Measurements from ENCODE around the gene IL36G. TPM values are rescaled to one million over a fixed set of nuclear protein-coding genes. Genes with fewer than 3 reads are reported as not detected.

The IL36G gene
- total and polyA plus RNA-seq, 7 experiments from 2014 or later = not detected

GRCh38 chr2:113010088-113010487, 32.3 kb downstream of the IL36G start:
- peaks cover 0 to 9% (median 0%) of the 10 kb centered on the region in 5 donors for H3K36me3 Mint-ChIP-seq
- CTCF ChIA-PET = no interaction called here

GRCh38 chr2:113011108-113011507, 33.3 kb downstream of the IL36G start:
- H3K4me3 Mint-ChIP-seq = no peak overlapping the region
- CTCF ChIA-PET = no interaction called here
- intact Hi-C loops (cut with micrococcal nuclease) = no loop called here
- peaks cover 0 to 27% (median 3%) of the 10 kb centered on the region in 5 donors for H3K27me3 Mint-ChIP-seq
- H3K9me3 Mint-ChIP-seq = peaks cover 0 to 7% (median 0%) of the 10 kb centered on the region in 11 donors
- H3K36me3 Mint-ChIP-seq = peaks cover 0 to 9% (median 0%) of the 10 kb centered on the region in 5 donors
- DNase-seq (no peak), ATAC-seq (no peak)
- H3K36me3 ChIP-seq (ENCODE audit: control insufficient read depth in 2 of 3, insufficient read depth in 3 of 3, low read length in 3 of 3) = no peaks in the 10 kb centered on the region
- no peaks in the 10 kb centered on the region for H3K9me3 ChIP-seq (ENCODE audit: control insufficient read depth in 2 of 3, low read length in 3 of 3)
- POLR2A ChIA-PET = no interaction called here
- H3K27me3 ChIP-seq (ENCODE audit: control insufficient read depth in 2 of 2, insufficient read depth in 2 of 2, low read length in 2 of 2) = no peaks in the 10 kb centered on the region
- no peak overlapping the region for H3K27ac ChIP-seq (ENCODE audit: low read depth, low read length)
- H3K4me1 ChIP-seq (ENCODE audit: control insufficient read depth in 2 of 2, insufficient read depth in 2 of 2, low read length in 2 of 2) = peaks cover 0 to 13% of the 10 kb centered on the region in 2 donors
- no peak overlapping the region for H3K4me3 ChIP-seq (ENCODE audit: low read length)
- peaks cover 0 to 35% (median 25%) of the 10 kb centered on the region in 7 donors for H3K4me1 Mint-ChIP-seq
- no peak overlapping the region for H3K27ac Mint-ChIP-seq

More at GRCh38 chr2:113010088-113010487, 32.3 kb downstream of the IL36G start:
- ATAC-seq (no peak), DNase-seq (no peak)
- Mint-ChIP-seq H3K27ac (peak overlapping the region in 3 of 9 donors; percentile 11 to 71 (median 33)), H3K4me3 (peak overlapping the region in 1 of 10 donors; percentile 45), H3K4me1 (peaks cover 0 to 25% (median 17%) of the 10 kb centered on the region in 7 donors), H3K27me3 (peaks cover 0 to 27% (median 3%) of the 10 kb centered on the region in 5 donors), H3K9me3 (peaks cover 0 to 7% (median 0%) of the 10 kb centered on the region in 11 donors)
- Histone ChIP-seq H3K27ac (ENCODE audit: low read depth, low read length) (no peak overlapping the region), H3K4me1 (ENCODE audit: control insufficient read depth in 2 of 2, insufficient read depth in 2 of 2, low read length in 2 of 2) (peaks cover 0 to 5% of the 10 kb centered on the region in 2 donors), H3K36me3 (ENCODE audit: control insufficient read depth in 2 of 3, insufficient read depth in 3 of 3, low read length in 3 of 3) (no peaks in the 10 kb centered on the region), H3K27me3 (ENCODE audit: control insufficient read depth in 2 of 2, insufficient read depth in 2 of 2, low read length in 2 of 2) (no peaks in the 10 kb centered on the region), H3K9me3 (ENCODE audit: control insufficient read depth in 2 of 3, low read length in 3 of 3) (no peaks in the 10 kb centered on the region), H3K4me3 (ENCODE audit: low read length) (no peak overlapping the region)
- POLR2A ChIA-PET = interaction anchor here (1.0 kb wide), 1 partner anchor 18 kb away, joined by 5 read pairs; no protein-coding TSS in a partner anchor
- intact Hi-C loops (cut with micrococcal nuclease) = no loop called here

GRCh38 chr2:113012436-113013335, 34.9 kb downstream of the IL36G start:
- H3K4me3 Mint-ChIP-seq = no peak overlapping the region

GRCh38 chr2:113013336-113013661, 35.5 kb downstream of the IL36G start:
- H3K36me3 Mint-ChIP-seq = peaks cover under 1 to 7% (median under 1%) of the 10 kb centered on the region in 5 donors
- intact Hi-C loops (cut with micrococcal nuclease) = no loop called here
- Histone ChIP-seq H3K36me3 (ENCODE audit: control insufficient read depth in 2 of 3, insufficient read depth in 3 of 3, low read length in 3 of 3) (no peaks in the 10 kb centered on the region), H3K4me1 (ENCODE audit: control insufficient read depth in 2 of 2, insufficient read depth in 2 of 2, low read length in 2 of 2) (peaks cover 0 to 8% of the 10 kb centered on the region in 2 donors), H3K27ac (ENCODE audit: low read depth, low read length) (no peak overlapping the region), H3K9me3 (ENCODE audit: control insufficient read depth in 2 of 3, low read length in 3 of 3) (no peaks in the 10 kb centered on the region), H3K27me3 (ENCODE audit: control insufficient read depth in 2 of 2, insufficient read depth in 2 of 2, low read length in 2 of 2) (peaks cover 0 to 3% of the 10 kb centered on the region in 2 donors), H3K4me3 (ENCODE audit: low read length) (no peak overlapping the region)
- POLR2A ChIA-PET = interaction anchor here (0.6 to 0.7 kb wide), 2 partner anchors 17 to 481 kb away, joined by 3 to 4 read pairs; no protein-coding TSS in a partner anchor
- H3K27me3 Mint-ChIP-seq = peaks cover 0 to 45% (median 6%) of the 10 kb centered on the region in 5 donors
- DNase-seq = no peak
- H3K4me1 Mint-ChIP-seq = peaks cover 3 to 45% (median 28%) of the 10 kb centered on the region in 7 donors
- CTCF ChIA-PET = interaction anchor here (0.7 kb wide), 1 partner anchor 46 kb away, joined by 5 read pairs; no protein-coding TSS in a partner anchor
- peaks cover 0 to 12% (median 1%) of the 10 kb centered on the region in 11 donors for H3K9me3 Mint-ChIP-seq
- no peak overlapping the region for H3K4me3 Mint-ChIP-seq
- no peak for ATAC-seq
- no peak overlapping the region for H3K27ac Mint-ChIP-seq

More at GRCh38 chr2:113012436-113013335, 34.9 kb downstream of the IL36G start:
- H3K27ac Mint-ChIP-seq = no peak overlapping the region
- ChIA-PET POLR2A (interaction anchor here (0.7 kb wide), 1 partner anchor 481 kb away, joined by 3 read pairs; no protein-coding TSS in a partner anchor), CTCF (interaction anchor here (0.7 kb wide), 1 partner anchor 45 kb away, joined by 5 read pairs; no protein-coding TSS in a partner anchor)
- H3K27ac ChIP-seq (ENCODE audit: low read depth, low read length) = no peak overlapping the region
- H3K27me3 ChIP-seq (ENCODE audit: control insufficient read depth in 2 of 2, insufficient read depth in 2 of 2, low read length in 2 of 2) = peaks cover 0 to 3% of the 10 kb centered on the region in 2 donors
- no peak overlapping the region for H3K4me3 ChIP-seq (ENCODE audit: low read length)
- peaks cover 0 to 11% of the 10 kb centered on the region in 2 donors for H3K4me1 ChIP-seq (ENCODE audit: control insufficient read depth in 2 of 2, insufficient read depth in 2 of 2, low read length in 2 of 2)
- peaks cover 0 to 7% (median 0%) of the 10 kb centered on the region in 5 donors for H3K36me3 Mint-ChIP-seq
- no peaks in the 10 kb centered on the region for H3K9me3 ChIP-seq (ENCODE audit: control insufficient read depth in 2 of 3, low read length in 3 of 3)
- H3K4me1 Mint-ChIP-seq = peaks cover 3 to 45% (median 31%) of the 10 kb centered on the region in 7 donors
- H3K36me3 ChIP-seq (ENCODE audit: control insufficient read depth in 2 of 3, insufficient read depth in 3 of 3, low read length in 3 of 3) = no peaks in the 10 kb centered on the region
- no peak for DNase-seq
- peaks cover 0 to 41% (median 5%) of the 10 kb centered on the region in 5 donors for H3K27me3 Mint-ChIP-seq
- intact Hi-C loops (cut with micrococcal nuclease) = no loop called here
- peaks cover 0 to 7% (median 0%) of the 10 kb centered on the region in 11 donors for H3K9me3 Mint-ChIP-seq
- no peak for ATAC-seq

- Histone ChIP-seq H3K4me1 (ENCODE audit: control insufficient read depth in 2 of 2, insufficient read depth in 2 of 2, low read length in 2 of 2) (peaks cover 0 to 8% of the 10 kb centered on the region in 2 donors), H3K4me3 (ENCODE audit: low read length) (no peak overlapping the region), H3K36me3 (ENCODE audit: control insufficient read depth in 2 of 3, insufficient read depth in 3 of 3, low read length in 3 of 3) (no peaks in the 10 kb centered on the region), H3K9me3 (ENCODE audit: control insufficient read depth in 2 of 3, low read length in 3 of 3) (no peaks in the 10 kb centered on the region), H3K27me3 (ENCODE audit: control insufficient read depth in 2 of 2, insufficient read depth in 2 of 2, low read length in 2 of 2) (peaks cover 0 to 3% of the 10 kb centered on the region in 2 donors), H3K27ac (ENCODE audit: low read depth, low read length) (no peak overlapping the region)
- Mint-ChIP-seq H3K27ac (peak overlapping the region in 2 of 9 donors; percentile 32 to 41), H3K36me3 (peaks cover 5 to 8% (median 7%) of the 10 kb centered on the region in 5 donors), H3K9me3 (peaks cover 0 to 19% (median 6%) of the 10 kb centered on the region in 11 donors), H3K27me3 (peaks cover 0 to 50% (median 5%) of the 10 kb centered on the region in 5 donors), H3K4me3 (no peak overlapping the region), H3K4me1 (peaks cover 3 to 45% (median 28%) of the 10 kb centered on the region in 7 donors)
- ChIA-PET POLR2A (no interaction called here), CTCF (no interaction called here)
- no peak for ATAC-seq
- DNase-seq = no peak
- intact Hi-C loops (cut with micrococcal nuclease) = no loop called here
These were observed 36.3 kb downstream of the IL36G start for GRCh38 chr2:113014067-113014466.

- POLR2A ChIA-PET = no interaction called here
- Histone ChIP-seq H3K27me3 (ENCODE audit: control insufficient read depth in 2 of 2, insufficient read depth in 2 of 2, low read length in 2 of 2) (peaks cover 0 to 3% of the 10 kb centered on the region in 2 donors), H3K4me1 (ENCODE audit: control insufficient read depth in 2 of 2, insufficient read depth in 2 of 2, low read length in 2 of 2) (peaks cover 0 to 8% of the 10 kb centered on the region in 2 donors), H3K36me3 (ENCODE audit: control insufficient read depth in 2 of 3, insufficient read depth in 3 of 3, low read length in 3 of 3) (no peaks in the 10 kb centered on the region), H3K9me3 (ENCODE audit: control insufficient read depth in 2 of 3, low read length in 3 of 3) (no peaks in the 10 kb centered on the region), H3K4me3 (ENCODE audit: low read length) (no peak overlapping the region), H3K27ac (ENCODE audit: low read depth, low read length) (no peak overlapping the region)
- CTCF ChIA-PET = interaction anchor here (1.2 kb wide), 1 partner anchor 65 kb away, joined by 4 read pairs; no protein-coding TSS in a partner anchor
- H3K27me3 Mint-ChIP-seq = peaks cover 0 to 55% (median 5%) of the 10 kb centered on the region in 5 donors
- peaks cover 5 to 12% (median 7%) of the 10 kb centered on the region in 5 donors for H3K36me3 Mint-ChIP-seq
- no peak for DNase-seq
- no peak overlapping the region for H3K4me3 Mint-ChIP-seq
- H3K27ac Mint-ChIP-seq = no peak overlapping the region
- intact Hi-C loops (cut with micrococcal nuclease) = loop anchor here in 1 of 2 donors (5.0 kb wide), 1 partner anchor 33 kb away; no protein-coding TSS in a partner anchor
- H3K9me3 Mint-ChIP-seq = peaks cover 0 to 24% (median 6%) of the 10 kb centered on the region in 11 donors
- ATAC-seq = no peak
- peaks cover 2 to 38% (median 23%) of the 10 kb centered on the region in 7 donors for H3K4me1 Mint-ChIP-seq
These were observed 37.2 kb downstream of the IL36G start for GRCh38 chr2:113015042-113015441.
